Activated gamma-delta T cell treated with Interleukin-2 at 50 U/mL for 16 hours (primary cell): Measurements from ENCODE around the gene CAP2.

ENCODE experiments used
- DNase-seq: peaks from one replicate; pipeline ENCODE4 v3.0.0-alpha.2; 2020

Gene CAP2

GRCh38 chr6:17446713-17447112 is 53.3 kb downstream of the CAP2 start:
- DNase-seq, result no peak

GRCh38 chr6:17448165-17448564 is 54.8 kb downstream of the CAP2 start:
- DNase-seq, result no peak

GRCh38 chr6:17450397-17450796 is 57.0 kb downstream of the CAP2 start:
- DNase-seq, result no peak

GRCh38 chr6:17450832-17451231 is 57.4 kb downstream of the CAP2 start:
- no peak for DNase-seq

GRCh38 chr6:17452096-17452495 is 58.7 kb downstream of the CAP2 start:
- DNase-seq, result no peak

- DNase-seq, result no peak
Observed at GRCh38 chr6:17454316-17455005, 61.1 kb downstream of the CAP2 start.

- no peak for DNase-seq
Observed at GRCh38 chr6:17455919-17456318, 62.5 kb downstream of the CAP2 start.

- no peak for DNase-seq
Observed at GRCh38 chr6:17456711-17457110, 63.3 kb downstream of the CAP2 start.

GRCh38 chr6:17457405-17457804 is 64.0 kb downstream of the CAP2 start:
- DNase-seq, result no peak

GRCh38 chr6:17457956-17458355 is 64.6 kb downstream of the CAP2 start:
- DNase-seq, result no peak

GRCh38 chr6:17458966-17459365 is 65.6 kb downstream of the CAP2 start:
- no peak for DNase-seq

- no peak for DNase-seq
Observed at GRCh38 chr6:17460862-17461261, 67.5 kb downstream of the CAP2 start.

- DNase-seq, result no peak
Observed at GRCh38 chr6:17466147-17466546, 72.8 kb downstream of the CAP2 start.

- DNase-seq, result no peak
Observed at GRCh38 chr6:17466707-17467106, 73.3 kb downstream of the CAP2 start.

- no peak for DNase-seq
Observed at GRCh38 chr6:17469006-17469832, 75.8 kb downstream of the CAP2 start.

GRCh38 chr6:17470202-17470937 is 77.0 kb downstream of the CAP2 start:
- DNase-seq, result no peak

- DNase-seq, result no peak
Observed at GRCh38 chr6:17470938-17471327, 77.5 kb downstream of the CAP2 start.

- DNase-seq, result no peak
Observed at GRCh38 chr6:17472653-17473183, 79.3 kb downstream of the CAP2 start.

GRCh38 chr6:17473554-17473953 is 80.2 kb downstream of the CAP2 start:
- DNase-seq, result no peak

- no peak for DNase-seq
Observed at GRCh38 chr6:17474289-17474688, 80.9 kb downstream of the CAP2 start.

- DNase-seq, result no peak
Observed at GRCh38 chr6:17475606-17476244, 82.3 kb downstream of the CAP2 start.

GRCh38 chr6:17476511-17476910 is 83.1 kb downstream of the CAP2 start:
- no peak for DNase-seq

- DNase-seq, result no peak
Observed at GRCh38 chr6:17477356-17477755, 84.0 kb downstream of the CAP2 start.
